Hematopoietic multipotent progenitor cell treated with erythropoietin and hydrocortisone succinate and interleukin-3 and kit ligand, for 4 days (in vitro differentiated cells): ENCODE measurements around the gene PNMA6E.
"Not testable (repeated sequence)": the region's sequence is repeated elsewhere in the genome, so short reads cannot be mapped to it uniquely, and the experiment has no call there.

Source experiments
- DNase-seq: peaks from one replicate; pipeline ENCODE4 v3.0.0-alpha.2; 2015

The PNMA6E gene

DNA sequence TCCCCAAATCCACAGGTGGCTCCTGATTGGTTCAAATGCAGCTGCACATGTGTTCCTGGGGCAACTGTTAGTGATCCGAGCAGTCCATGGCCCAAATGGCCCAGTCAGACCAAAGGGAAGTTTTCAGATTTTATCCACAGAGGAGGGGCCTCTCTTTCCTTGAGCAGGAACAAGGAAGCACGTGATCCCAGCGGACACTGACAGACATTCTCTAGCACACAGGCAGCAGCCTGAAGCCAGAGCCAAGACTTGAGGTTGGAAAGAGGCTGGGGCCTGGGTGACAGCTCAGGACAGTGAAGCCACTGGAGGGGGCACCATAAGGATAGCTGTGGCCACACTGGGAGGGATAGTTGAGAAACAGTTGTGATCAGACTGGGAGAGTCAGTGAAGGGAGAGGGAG lies 6.6 kb upstream of the PNMA6E start:
- DNase-seq: no peak

- DNase-seq: no peak
Measured at GRCh38 chrX:153406903-153407302, 5.8 kb upstream of the PNMA6E start.

DNA sequence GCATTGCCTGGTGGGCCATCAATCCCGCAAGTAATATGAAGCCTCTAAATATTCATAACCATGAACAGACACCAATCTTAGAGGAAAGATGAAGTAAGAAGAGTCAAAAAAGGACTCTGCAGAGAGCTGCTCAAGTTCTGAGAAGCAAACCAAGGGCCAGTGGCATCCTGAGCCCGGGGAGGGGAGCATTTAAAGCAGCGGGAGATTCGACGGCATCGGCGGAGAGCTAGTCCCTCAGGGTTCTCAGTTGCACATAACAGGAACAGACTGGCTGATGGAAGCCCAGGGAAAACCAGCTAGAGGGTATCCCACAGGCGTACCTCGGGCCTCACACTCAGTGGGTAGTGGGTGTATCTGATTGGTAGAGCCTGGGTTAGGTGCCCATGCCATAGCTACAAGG lies 4.9 kb upstream of the PNMA6E start:
- no peak for DNase-seq

DNA sequence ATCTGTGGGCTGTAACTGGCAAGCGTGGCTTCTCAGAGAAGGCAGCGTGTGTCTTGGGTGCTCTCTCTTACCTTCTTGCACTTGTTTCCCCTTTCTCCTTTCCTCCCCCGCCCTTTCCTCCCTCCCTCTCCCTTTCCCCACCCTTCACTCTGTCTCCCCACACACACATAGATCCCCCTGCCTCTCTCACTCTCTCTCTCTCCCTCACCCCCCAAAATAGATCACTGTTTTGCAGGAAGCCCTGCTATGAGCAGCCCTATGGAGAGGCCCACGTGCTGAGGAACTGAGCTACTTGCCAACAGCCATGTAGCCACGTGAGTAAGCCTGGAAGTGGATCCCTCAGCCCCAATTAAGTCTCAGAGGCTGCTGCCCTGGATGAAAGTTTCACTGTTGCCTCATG lies 4.3 kb upstream of the PNMA6E start:
- DNase-seq: no peak

GRCh38 chrX:153404333-153404732 lies 3.2 kb upstream of the PNMA6E start:
- not testable (repeated sequence) for DNase-seq

DNA sequence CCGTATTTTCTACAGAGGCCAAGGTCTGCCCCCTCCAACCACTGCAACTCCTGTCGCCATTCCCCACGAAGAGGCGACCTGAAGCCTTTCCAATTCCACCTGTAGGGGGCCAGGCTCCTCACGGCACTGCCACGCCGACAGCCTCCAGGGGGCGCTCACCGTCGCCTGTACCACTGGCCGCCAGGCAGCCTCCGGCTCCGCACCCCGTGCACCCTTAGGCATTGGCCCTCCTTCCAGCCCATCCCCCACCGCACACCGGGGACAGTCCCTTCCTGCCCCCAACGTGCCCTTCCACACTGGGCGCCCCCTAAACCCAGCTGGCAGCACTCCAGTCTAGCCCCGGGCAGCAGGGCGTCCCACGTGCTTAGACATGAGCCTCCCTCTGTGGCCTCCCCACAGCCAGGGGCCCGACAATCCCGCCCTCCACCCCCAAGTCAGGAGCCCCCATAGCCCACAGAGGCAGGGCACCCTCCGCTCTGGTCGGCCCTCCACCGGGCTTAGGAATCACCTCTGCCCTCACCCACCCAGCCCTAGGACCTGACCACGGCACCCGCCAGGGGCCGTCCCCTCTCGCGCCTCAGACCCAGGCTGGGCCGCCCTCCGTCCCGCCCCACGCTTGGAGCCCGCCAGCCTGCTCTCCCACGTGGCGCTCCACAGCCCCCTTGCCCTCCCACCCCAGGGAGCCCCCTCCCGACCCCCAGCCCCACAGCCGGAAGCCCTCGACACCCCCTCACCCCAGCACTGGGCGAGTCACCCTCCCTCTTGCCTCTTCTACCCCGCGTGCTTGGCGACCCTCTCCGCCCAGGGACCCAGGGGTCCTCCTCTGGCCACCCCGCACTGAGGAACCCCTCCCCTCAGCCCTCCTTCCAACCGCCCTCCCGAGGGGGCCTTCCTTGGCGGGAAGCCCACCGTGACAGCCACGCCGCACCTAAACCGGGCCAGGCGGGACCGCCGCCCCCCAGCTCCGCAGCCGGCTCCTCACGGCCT lies 711 bp downstream of the PNMA6E start:
- peak; percentile 66 for DNase-seq

- no peak for DNase-seq
Measured at GRCh38 chrX:153398275-153398960, 2.7 kb downstream of the PNMA6E start.

- no peak for DNase-seq
Measured at GRCh38 chrX:153397256-153397960, 3.7 kb downstream of the PNMA6E start.

DNA sequence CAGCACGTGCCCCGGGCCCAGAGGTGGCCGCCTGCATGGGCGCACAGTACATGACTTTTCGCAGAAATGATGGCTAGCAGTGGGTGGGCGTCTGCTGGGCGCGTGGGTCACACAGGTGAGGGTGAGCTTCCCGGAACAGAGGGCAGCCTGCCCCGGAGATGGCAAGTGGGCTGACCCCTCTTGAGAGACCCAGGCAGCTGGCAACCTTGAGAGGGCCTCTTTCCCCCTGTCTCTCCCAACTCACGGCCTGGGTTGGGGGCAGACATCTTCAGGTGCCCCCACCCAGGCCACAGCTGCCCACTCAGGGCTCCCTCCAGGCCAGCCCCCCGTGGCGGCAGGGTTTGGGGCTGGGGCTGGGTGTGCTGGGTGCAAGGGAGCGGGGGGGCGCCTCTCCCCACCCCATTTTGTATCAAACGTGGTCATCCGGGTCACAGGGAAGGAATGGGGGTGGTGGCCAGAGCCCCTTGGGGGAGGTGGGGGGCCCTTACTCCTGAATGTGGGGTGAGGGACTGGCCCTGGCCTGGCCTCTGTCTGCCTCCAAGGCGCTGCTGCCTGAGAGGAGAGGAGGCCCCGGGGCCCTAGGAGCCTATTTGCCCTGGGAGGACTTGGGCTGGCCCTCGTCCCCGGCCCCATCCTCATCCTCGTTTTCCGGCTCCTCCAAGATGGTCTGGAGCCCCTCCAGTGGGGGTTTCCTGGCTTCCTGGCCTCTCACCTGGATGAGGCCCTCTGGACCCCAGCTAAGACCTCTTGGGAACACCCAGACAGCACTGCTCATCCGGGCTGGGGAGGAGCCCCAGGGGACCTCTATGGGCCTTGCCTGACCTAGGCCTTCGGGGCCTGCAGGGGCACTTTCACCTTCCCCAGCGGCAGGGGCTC lies 4.6 kb downstream of the PNMA6E start:
- no peak for DNase-seq

DNA sequence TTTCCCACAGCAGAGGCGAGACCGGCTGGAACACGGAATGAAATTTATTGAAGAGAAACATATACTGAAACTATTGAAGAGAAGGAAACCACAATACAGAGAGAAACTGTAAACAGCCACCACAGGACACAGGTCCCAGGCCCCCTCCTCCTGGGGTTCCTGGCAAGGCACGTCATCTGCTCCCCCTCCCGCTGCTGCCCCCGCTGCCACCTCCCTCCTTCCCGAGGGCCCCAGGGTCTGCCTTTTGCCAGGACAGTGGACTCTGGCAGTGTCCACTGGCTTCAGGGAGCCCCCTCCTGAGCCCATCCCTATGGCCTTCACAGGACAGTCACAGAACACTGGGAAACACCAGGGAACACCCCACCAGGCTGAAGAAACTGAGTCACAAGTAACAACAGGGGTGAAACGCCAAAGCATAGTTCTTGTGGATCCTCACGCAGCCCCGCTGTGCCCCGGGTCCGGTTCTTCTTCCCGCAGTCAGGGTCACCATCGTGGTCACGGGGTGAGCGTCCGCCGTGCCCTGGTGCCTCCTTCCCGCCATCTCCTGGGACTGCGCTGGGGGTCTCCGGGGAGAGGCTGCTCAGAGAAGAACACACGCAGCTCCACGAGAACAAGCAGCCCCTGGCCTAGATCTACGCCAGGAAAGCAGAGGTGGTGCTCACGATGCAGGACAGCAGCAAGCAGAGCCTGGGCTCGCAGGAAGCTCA lies 5.4 kb downstream of the PNMA6E start:
- no peak for DNase-seq

DNA sequence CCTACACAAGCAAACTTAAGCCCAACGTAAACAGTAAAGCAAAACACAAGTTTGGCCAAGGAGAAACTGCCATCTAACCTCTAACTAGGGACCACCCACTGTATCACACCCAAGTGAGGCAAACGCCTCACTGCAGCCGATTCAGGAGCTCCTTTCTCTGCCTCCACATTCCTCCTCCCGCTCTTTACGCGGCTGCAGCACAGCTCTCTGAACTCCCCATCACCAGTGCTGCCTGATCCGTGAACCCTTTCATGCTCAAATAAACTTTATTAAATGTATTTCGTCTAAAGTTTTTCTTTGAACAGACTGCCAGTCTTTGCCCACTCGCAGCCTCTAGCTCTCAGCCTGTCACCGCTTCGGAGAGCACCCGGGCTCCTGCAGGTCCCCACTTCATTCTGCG lies 6.5 kb downstream of the PNMA6E start:
- no peak for DNase-seq

GRCh38 chrX:153392642-153393321 lies 8.4 kb downstream of the PNMA6E start:
- no peak for DNase-seq

GRCh38 chrX:153389460-153389768 lies 11.7 kb downstream of the PNMA6E start:
- not testable (repeated sequence) for DNase-seq

GRCh38 chrX:153388722-153389459 lies 12.3 kb downstream of the PNMA6E start:
- no peak for DNase-seq

DNA sequence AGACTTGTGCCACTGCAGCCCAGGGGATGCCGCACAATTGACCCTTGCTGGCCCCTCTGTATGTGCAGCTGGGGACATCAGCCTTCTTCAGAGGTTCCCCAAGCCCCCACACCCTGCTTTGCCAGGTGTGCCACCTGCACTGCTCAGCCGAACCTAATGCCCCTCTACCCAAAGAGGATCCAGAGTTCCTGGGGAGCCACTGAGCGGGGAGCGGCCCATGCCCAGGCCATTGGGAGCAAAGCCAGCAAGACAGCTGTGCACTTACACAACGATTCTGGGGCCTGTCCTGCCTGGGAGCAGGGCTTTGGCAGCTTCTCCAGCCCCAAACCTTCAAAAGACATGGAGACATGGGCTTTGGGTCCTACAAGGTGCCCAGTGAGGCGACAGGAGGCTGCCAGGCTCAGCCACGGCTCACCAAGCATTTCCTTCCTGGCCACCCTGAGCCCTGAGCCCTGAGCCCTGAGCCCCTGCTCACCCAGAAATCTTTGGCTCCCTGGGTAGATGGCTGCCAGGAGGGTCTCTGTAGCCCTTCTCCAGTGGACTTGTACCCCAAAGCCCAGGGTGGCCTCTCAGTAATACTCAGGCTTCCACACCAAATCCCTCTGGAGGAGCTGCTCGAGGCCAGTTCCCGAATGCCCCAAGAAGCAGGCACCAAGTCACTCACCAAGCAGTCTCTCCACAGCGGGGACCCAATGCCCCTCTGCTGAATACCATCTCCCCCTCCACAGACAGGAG lies 13.0 kb downstream of the PNMA6E start:
- no peak for DNase-seq

DNA sequence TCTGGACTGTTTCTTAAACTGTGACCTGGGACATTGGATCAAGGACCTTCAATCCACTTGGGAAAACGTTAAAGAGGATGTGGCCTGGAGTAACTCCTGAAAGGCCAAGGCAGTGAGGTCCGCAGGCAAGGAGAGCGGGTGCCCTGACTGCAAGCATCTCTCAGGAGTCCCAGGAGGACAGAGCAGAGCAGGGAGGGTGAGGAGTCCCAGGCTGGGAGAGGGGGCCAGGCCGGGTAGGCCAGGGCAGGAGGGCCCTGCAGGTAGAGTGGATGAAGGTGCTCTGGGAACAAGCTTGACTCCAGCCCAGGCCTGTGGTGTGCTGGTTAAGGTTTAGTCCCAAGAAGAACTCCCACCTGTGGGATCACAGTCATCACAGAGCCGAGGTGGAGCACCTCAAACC lies 13.8 kb downstream of the PNMA6E start:
- no peak for DNase-seq

DNA sequence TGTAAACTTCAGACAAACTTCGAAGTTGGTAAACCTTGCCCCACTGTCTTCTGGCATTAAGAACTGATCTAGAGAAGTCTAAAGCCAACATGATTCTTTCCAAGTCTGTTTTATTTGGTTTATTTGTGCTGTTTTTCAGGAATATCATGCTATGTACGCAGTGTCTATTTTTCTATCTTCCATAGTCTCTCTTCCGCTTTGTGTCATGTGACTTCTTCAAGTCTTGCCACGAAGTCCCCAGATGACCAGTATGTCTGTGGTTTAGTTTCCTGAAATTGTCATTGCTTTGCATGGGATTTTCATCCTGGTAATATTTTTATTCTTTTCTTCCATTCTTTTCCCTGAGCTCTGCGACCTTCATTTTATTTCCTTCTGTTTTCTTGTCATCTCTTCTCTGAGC lies 15.1 kb downstream of the PNMA6E start:
- no peak for DNase-seq

GRCh38 chrX:153384973-153385372 lies 16.2 kb downstream of the PNMA6E start:
- DNase-seq: not testable (repeated sequence)

GRCh38 chrX:153384390-153384789 lies 16.8 kb downstream of the PNMA6E start:
- DNase-seq: no peak
